IPS-15b (cell line): ENCODE results near the gene CLSTN2.

Source experiments
- H3K27me3 ChIP-seq: one replicate; pipeline ENCODE4 v1.6.1; 2013; ENCODE audit warnings: low read length; ENCODE audit not compliant: control insufficient read depth, insufficient read depth
- H3K36me3 ChIP-seq: one replicate; pipeline ENCODE4 v1.6.1; 2013; ENCODE audit warnings: low read length; ENCODE audit not compliant: control insufficient read depth, insufficient read depth
- H3K4me1 ChIP-seq: one replicate; pipeline ENCODE4 v1.6.1; 2013; ENCODE audit warnings: mild to moderate bottlenecking, low read length; ENCODE audit not compliant: control insufficient read depth, insufficient read depth
- H3K4me3 ChIP-seq: one replicate; pipeline ENCODE4 v1.5.1; 2013; ENCODE audit warnings: low read depth, low read length
- H3K9ac ChIP-seq: one replicate; pipeline ENCODE4 v1.6.1; 2013; ENCODE audit warnings: low read depth, mild to moderate bottlenecking, low read length
- H3K9me3 ChIP-seq: one replicate; pipeline ENCODE4 v1.6.1; 2013; ENCODE audit warnings: mild to moderate bottlenecking, low read length; ENCODE audit not compliant: control insufficient read depth, insufficient read depth

The CLSTN2 gene

DNA sequence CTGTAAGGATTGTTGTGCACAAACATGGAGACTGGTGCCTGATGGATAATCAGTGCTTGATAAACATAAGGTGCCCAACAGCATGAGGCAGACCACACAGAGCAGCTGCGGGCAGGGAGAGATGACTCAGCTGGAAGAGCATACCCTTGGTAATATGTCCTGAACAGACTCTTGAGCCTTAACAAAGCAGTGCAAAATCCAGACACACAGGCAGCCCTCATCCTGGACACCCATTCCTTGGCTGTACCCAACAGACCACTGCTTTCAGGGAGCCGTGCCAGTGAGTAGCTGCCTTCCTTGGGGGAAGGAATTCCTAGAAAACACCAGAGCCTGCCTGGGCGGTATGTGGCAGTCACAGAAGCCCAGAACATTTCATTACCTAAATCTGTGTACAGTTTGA lies 156.2 kb downstream of the CLSTN2 start:
- H3K27me3 ChIP-seq, result no peaks in the 10 kb centered on the region
- no peak overlapping the region for H3K9ac ChIP-seq
- H3K9me3 ChIP-seq, result no peaks in the 10 kb centered on the region
- no peak overlapping the region for H3K4me3 ChIP-seq
- H3K36me3 ChIP-seq, result no peaks in the 10 kb centered on the region
- H3K4me1 ChIP-seq, result no peaks in the 10 kb centered on the region

GRCh38 chr3:140092848-140093536 lies 158.0 kb downstream of the CLSTN2 start:
- Histone ChIP-seq H3K4me3 (no peak overlapping the region), H3K9ac (no peak overlapping the region), H3K4me1 (no peaks in the 10 kb centered on the region), H3K9me3 (no peaks in the 10 kb centered on the region), H3K27me3 (no peaks in the 10 kb centered on the region), H3K36me3 (no peaks in the 10 kb centered on the region)

DNA sequence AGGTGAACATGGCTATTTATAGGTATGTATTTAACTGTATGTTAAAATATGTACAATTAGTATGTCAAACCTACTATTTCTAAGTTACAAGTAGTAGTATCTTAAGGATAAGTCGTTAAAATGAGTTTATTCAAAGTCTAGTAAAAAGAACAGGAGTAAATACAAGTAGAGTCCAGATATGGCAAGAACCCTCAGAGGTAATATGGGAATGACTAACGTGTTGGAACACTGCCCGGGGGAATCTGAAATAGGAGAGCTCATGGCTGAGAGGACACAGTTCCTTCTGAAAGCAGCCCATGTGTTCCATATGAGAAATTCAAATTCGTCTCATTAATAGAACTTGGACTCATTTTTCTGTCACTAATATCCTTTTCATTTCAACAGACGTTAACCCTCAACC lies 158.8 kb downstream of the CLSTN2 start:
- Histone ChIP-seq H3K4me1 (no peaks in the 10 kb centered on the region), H3K27me3 (no peaks in the 10 kb centered on the region), H3K4me3 (no peak overlapping the region), H3K9ac (no peak overlapping the region), H3K36me3 (no peaks in the 10 kb centered on the region), H3K9me3 (no peaks in the 10 kb centered on the region)

GRCh38 chr3:140094487-140094886 lies 159.5 kb downstream of the CLSTN2 start:
- no peaks in the 10 kb centered on the region for H3K27me3 ChIP-seq
- H3K4me1 ChIP-seq, result no peaks in the 10 kb centered on the region
- H3K4me3 ChIP-seq, result no peak overlapping the region
- no peaks in the 10 kb centered on the region for H3K36me3 ChIP-seq
- H3K9ac ChIP-seq, result no peak overlapping the region
- H3K9me3 ChIP-seq, result no peaks in the 10 kb centered on the region

DNA sequence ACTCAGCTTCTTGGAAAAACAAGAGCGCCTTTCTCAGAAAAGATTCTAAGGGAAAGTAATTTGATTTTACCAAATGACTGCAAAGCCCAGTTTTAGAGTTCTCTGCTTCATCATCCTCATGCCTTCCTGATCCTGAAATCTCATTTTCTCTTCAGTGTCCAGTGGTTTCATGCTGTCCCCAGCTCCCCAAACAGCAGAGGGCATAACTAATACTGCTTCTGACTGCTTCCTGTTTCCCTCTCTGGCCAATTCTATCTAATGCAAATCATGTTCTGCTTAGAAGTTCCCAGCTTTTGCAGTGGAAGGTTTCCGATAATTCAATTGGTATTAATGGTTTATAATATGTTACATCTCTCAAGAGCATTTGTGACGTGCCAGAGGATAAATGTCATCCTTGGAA lies 161.1 kb downstream of the CLSTN2 start:
- H3K4me3 ChIP-seq, result no peak overlapping the region
- no peaks in the 10 kb centered on the region for H3K27me3 ChIP-seq
- no peak overlapping the region for H3K9ac ChIP-seq
- no peaks in the 10 kb centered on the region for H3K4me1 ChIP-seq
- no peaks in the 10 kb centered on the region for H3K36me3 ChIP-seq
- H3K9me3 ChIP-seq, result no peaks in the 10 kb centered on the region

DNA sequence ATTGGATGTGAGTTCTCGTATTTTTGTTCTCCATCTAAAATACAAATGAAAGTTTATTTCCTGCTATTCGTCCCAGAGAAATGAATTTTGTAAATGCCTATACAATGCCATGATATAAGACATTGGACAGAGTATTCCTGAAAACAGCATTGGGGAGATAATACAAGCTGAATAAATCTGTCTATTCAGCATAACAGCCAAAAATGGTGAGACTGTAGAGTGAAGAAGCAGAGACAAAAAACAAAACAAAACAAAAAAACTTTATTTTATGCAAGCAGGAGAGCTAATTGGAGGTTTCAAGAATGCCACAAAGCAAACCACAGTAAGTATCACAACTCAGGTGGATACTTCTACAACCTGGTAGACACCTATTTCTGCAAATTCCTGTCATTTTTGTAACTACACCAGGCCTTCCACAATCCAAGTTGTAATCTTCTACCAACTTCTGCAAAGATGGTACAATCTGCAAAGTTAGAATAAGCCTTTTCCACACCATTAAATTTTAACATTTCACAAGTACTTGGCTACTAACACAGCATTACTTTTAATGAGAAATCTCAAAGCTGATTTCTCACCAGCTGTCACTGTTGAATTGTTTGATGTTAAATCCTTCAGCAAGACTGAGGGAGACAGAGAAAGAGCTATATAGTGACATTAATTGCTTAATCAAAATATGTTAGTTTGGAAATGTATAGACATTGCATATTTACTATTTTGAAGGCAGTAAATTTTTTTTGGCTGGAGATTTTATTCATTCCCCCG lies 163.1 kb downstream of the CLSTN2 start:
- no peaks in the 10 kb centered on the region for H3K4me1 ChIP-seq
- H3K4me3 ChIP-seq, result no peak overlapping the region
- no peaks in the 10 kb centered on the region for H3K36me3 ChIP-seq
- no peak overlapping the region for H3K9ac ChIP-seq
- H3K9me3 ChIP-seq, result no peaks in the 10 kb centered on the region
- H3K27me3 ChIP-seq, result no peaks in the 10 kb centered on the region

DNA sequence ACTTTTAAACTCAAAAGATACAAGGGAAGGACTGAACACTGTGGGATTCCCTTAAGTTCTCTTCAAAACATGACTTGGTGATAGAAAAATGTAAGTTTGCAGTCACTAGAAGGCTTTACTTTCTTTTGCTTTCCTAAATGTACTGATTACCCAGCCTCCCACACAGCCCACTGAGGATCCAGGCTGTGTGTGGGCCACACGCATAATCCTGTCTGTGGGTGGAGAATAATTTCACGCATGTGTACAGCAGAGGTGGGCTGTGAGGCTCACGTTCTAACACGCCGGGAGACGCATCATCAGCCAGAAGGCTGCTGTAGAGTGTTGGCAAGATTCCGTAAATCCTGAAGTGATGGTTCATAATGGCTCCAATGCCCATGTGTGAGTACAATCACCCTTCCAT lies 165.5 kb downstream of the CLSTN2 start:
- H3K27me3 ChIP-seq, result no peaks in the 10 kb centered on the region
- no peak overlapping the region for H3K4me3 ChIP-seq
- H3K9ac ChIP-seq, result no peak overlapping the region
- H3K36me3 ChIP-seq, result no peaks in the 10 kb centered on the region
- no peaks in the 10 kb centered on the region for H3K9me3 ChIP-seq
- H3K4me1 ChIP-seq, result no peaks in the 10 kb centered on the region

DNA sequence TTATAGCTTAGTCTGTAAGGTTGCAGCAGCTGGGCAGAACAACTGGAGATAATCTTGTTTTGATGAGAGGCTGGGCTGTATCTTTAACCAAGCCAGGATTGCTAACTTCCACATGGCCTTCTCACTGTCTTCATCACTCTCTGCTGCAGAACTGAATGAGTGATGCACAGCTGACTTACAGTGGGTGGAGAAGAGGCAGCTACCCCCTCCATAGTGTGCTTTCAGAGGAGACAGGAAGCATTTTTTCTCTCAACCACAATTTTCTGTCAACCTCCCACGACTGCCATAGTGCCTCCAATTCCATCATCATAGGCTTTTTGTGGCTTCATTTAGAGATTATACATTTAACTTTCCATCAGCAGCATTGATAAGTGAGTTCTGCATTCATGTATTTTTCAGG lies 168.2 kb downstream of the CLSTN2 start:
- H3K4me1 ChIP-seq, result no peaks in the 10 kb centered on the region
- H3K9ac ChIP-seq, result no peak overlapping the region
- no peaks in the 10 kb centered on the region for H3K27me3 ChIP-seq
- H3K36me3 ChIP-seq, result no peaks in the 10 kb centered on the region
- no peaks in the 10 kb centered on the region for H3K9me3 ChIP-seq
- no peak overlapping the region for H3K4me3 ChIP-seq

- no peak overlapping the region for H3K9ac ChIP-seq
- H3K4me3 ChIP-seq, result no peak overlapping the region
- no peaks in the 10 kb centered on the region for H3K27me3 ChIP-seq
- no peaks in the 10 kb centered on the region for H3K4me1 ChIP-seq
- no peaks in the 10 kb centered on the region for H3K9me3 ChIP-seq
- H3K36me3 ChIP-seq, result no peaks in the 10 kb centered on the region
Observed at GRCh38 chr3:140103986-140104645, 169.1 kb downstream of the CLSTN2 start.

DNA sequence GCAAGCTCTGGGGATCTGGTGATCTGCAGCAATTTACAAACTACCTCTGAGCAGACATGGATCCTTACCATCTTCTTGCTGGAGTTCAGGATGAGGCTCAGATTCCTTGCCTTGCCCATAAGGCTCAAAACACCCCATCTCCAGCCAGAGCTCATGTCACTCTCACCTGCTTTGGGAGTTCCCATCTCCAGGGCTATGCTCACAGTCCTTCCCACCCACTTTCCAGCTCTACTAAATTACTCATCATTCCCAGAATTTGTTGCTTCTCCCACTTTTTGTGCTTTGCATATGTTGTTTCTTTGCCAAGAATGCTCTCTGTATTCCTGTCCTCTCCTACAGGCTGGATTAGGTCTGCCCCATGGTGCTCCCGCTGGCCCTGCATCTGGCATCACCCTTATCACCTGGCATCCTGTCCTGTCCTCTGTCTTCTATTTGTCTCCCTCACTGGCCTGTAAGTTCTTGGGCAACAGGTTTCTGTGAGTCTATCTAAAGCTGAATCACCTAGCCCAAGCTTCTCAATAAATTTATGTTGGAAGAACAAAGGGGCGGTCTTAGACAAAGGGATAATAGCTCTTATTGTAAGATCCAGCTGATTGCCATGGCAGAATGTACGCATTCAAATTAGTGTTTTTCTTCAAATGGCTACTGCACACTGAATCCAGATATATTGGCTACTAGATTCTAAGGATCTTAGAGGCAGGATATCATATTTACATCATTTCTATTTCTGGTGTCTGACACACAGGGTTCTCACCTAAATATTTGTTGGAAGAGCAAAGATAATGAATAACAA lies 179.2 kb downstream of the CLSTN2 start:
- Histone ChIP-seq H3K4me3 (no peak overlapping the region), H3K4me1 (no peaks in the 10 kb centered on the region), H3K36me3 (no peaks in the 10 kb centered on the region), H3K27me3 (no peaks in the 10 kb centered on the region), H3K9ac (no peak overlapping the region), H3K9me3 (no peaks in the 10 kb centered on the region)

GRCh38 chr3:140114789-140115080 lies 179.8 kb downstream of the CLSTN2 start:
- H3K9ac ChIP-seq, result no peak overlapping the region
- H3K4me3 ChIP-seq, result no peak overlapping the region
- H3K36me3 ChIP-seq, result no peaks in the 10 kb centered on the region
- H3K9me3 ChIP-seq, result no peaks in the 10 kb centered on the region
- H3K4me1 ChIP-seq, result no peaks in the 10 kb centered on the region
- H3K27me3 ChIP-seq, result no peaks in the 10 kb centered on the region
